ENCODE results near the gene FOXD1. TPM values are rescaled to one million over a fixed set of nuclear protein-coding genes. Genes with fewer than 3 reads are reported as not detected.

Gene FOXD1
- total and polyA plus RNA-seq, 2 of the 4 experiments (the other 2 are of a cell fraction) = 3.2 to 23.1 TPM

DNA sequence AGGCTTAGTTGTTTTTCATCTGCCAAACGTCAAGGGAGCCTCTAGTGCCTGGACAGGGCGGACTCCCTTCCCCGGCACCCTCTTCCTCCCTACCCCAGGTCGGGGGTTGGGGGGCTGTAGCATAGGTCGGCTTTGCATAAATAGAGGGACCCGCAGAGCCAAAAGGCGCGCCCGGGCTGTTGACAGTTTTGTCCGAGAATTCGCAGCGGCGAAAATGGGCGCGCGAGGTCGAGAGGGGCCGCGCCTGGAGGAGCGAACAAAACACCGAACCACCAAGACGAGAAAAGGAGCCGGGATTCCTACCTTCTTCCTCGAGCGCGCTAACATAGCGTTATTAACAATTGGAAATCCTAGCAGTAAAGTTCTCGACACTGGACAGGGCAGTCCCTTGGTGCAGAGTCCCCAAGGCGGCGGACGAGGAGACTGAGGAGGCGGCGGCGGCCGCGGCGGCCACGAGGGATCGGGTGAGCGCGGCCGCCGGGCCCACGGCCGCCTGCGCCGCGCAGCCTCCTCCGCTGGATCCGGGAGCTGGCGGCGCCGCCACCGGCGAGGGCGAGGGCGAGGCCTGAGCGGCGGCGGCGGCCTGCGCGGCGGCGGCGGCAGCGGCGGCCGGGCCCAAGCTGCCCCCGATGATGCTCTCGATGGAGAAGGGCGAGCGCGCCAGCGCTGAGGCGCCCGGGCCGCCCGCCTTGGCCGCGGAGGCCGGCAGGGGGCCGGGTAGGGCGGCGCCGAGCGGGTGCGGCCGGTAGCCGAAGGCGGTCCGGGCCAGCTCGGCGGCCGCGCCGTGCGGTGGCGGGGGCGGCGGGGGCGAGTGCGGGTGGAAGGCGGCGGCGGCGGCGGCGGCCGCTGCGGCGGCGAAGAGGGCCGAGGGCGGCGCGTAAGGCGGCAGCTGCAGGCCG is 1.7 kb downstream of the FOXD1 start:
- H3K27ac ChIP-seq (ENCODE audit: insufficient read depth, low read length) = peak overlapping the region; percentile 97
- peaks cover 4% of the 10 kb centered on the region for H3K9me1 ChIP-seq (ENCODE audit: insufficient read depth, low read length)
- BruUV-seq (replicated peaks) = TSS peak; percentile 73
- dilution Hi-C loops (cut with HindIII; ENCODE audit: low sequenced_read_pairs, unreplicated experiment) = no loop called here
- H2AK5ac ChIP-seq (ENCODE audit: low read depth, low read length) = peak overlapping the region; percentile 36; the same call in 1 of the 2 replicates
- H3K14ac ChIP-seq (replicated peaks; ENCODE audit: low read depth, low read length) = peak overlapping the region; percentile 46
- no peak overlapping the region for H2BK20ac ChIP-seq (ENCODE audit: low read depth, low read length)
- H4K20me1 ChIP-seq (ENCODE audit: insufficient read depth, low read length) = peaks cover 9% of the 10 kb centered on the region; the same call in 1 of the 2 replicates
- 0% methylated on average over 57 of the region's 119 CpGs; no CpG with 5 or more reads in 1 of the 2 experiments for WGBS, 2 experiments (ENCODE audit: extremely low coverage in 2 of 2, insufficient read length in 1 of 2)
- H3K27me3 ChIP-seq (ENCODE audit: control insufficient read depth, insufficient read depth, low read length) = peaks cover 3% of the 10 kb centered on the region
- H3K4ac ChIP-seq (ENCODE audit: low read depth, low read length) = peak overlapping the region; percentile 86
- H2BK15ac ChIP-seq (ENCODE audit: low read depth, low read length) = no peak overlapping the region
- peak overlapping the region; percentile 69 for H3K4me2 ChIP-seq (ENCODE audit: low read depth, low read length)
- H3K9ac ChIP-seq (ENCODE audit: low read depth, low read length) = peak overlapping the region; percentile 99
- H3K23ac ChIP-seq (ENCODE audit: low read depth, low read length) = peak overlapping the region; percentile 94
- H4K8ac ChIP-seq (ENCODE audit: low read depth in 2 of 2, low read length in 2 of 2) = peak overlapping the region; percentile 22 to 82; a peak in 3 of 4 replicates
- peaks cover 16 to 31% of the 10 kb centered on the region in 2 experiments for H3K79me1 ChIP-seq (ENCODE audit: low read depth in 1 of 2, low read length in 2 of 2)
- peak overlapping the region; percentile 47 for H2BK120ac ChIP-seq (ENCODE audit: low read depth, low read length)
- peak overlapping the region; percentile 85 for H2BK5ac ChIP-seq (ENCODE audit: low read depth, low read length, poor library complexity, severe bottlenecking)
- CTCF ChIA-PET = interaction anchor here (2.1 kb wide), 1 partner anchor 231 kb away, joined by 9 read pairs; no protein-coding TSS in a partner anchor
- no peak for DNase-seq
- H3K9me3 ChIP-seq (ENCODE audit: control insufficient read depth, insufficient read depth, low read length) = no peaks in the 10 kb centered on the region
- H3K36me3 ChIP-seq (ENCODE audit: control insufficient read depth, insufficient read depth, low read length) = peaks cover 8% of the 10 kb centered on the region; the same call in 1 of the 2 replicates
- intact Hi-C loops (cut with micrococcal nuclease) = no loop called here
- H3K18ac ChIP-seq (ENCODE audit: low read depth, low read length) = peak overlapping the region; percentile 62
- H3K56ac ChIP-seq (ENCODE audit: extremely low read depth, insufficient read depth, low read length) = peak overlapping the region; percentile 87
- peaks cover 14% of the 10 kb centered on the region; the same call in 1 of the 2 replicates for H3K4me1 ChIP-seq (ENCODE audit: control insufficient read depth, insufficient read depth, low read length)
- POLR2A ChIA-PET (ENCODE audit: unreplicated experiment) = no interaction called here
- peak overlapping the region; percentile 77 for H2AK9ac ChIP-seq (replicated peaks; ENCODE audit: low read depth, low read length, poor library complexity)
- no peak overlapping the region for H4K5ac ChIP-seq (ENCODE audit: low read depth, low read length)
- H4K91ac ChIP-seq (ENCODE audit: insufficient read depth, low read depth, low read length) = 0 out of 2 replicates have a peak overlapping the region, but pooled peaks have one; percentile 45
- TF ChIP-seq RAD21 (IDR thresholded peaks at IDR 0.05; ENCODE audit: low read length) (no peak), MAZ (IDR thresholded peaks at IDR 0.05; ENCODE audit: borderline replicate concordance, low read depth, low read length) (no peak), POLR2A (IDR thresholded peaks at IDR 0.05; ENCODE audit: low read depth, low read length) (no peak), SMC3 (IDR thresholded peaks at IDR 0.05; ENCODE audit: low read depth, low read length) (no peak)
- TF ChIP-seq, protein P1, sequence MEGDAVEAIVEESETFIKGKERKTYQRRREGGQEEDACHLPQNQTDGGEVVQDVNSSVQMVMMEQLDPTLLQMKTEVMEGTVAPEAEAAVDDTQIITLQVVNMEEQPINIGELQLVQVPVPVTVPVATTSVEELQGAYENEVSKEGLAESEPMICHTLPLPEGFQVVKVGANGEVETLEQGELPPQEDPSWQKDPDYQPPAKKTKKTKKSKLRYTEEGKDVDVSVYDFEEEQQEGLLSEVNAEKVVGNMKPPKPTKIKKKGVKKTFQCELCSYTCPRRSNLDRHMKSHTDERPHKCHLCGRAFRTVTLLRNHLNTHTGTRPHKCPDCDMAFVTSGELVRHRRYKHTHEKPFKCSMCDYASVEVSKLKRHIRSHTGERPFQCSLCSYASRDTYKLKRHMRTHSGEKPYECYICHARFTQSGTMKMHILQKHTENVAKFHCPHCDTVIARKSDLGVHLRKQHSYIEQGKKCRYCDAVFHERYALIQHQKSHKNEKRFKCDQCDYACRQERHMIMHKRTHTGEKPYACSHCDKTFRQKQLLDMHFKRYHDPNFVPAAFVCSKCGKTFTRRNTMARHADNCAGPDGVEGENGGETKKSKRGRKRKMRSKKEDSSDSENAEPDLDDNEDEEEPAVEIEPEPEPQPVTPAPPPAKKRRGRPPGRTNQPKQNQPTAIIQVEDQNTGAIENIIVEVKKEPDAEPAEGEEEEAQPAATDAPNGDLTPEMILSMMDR (conservative IDR thresholded peaks at IDR 0.05; ENCODE audit: low read depth, low read length) = no peak
- TF ChIP-seq, protein P2, sequence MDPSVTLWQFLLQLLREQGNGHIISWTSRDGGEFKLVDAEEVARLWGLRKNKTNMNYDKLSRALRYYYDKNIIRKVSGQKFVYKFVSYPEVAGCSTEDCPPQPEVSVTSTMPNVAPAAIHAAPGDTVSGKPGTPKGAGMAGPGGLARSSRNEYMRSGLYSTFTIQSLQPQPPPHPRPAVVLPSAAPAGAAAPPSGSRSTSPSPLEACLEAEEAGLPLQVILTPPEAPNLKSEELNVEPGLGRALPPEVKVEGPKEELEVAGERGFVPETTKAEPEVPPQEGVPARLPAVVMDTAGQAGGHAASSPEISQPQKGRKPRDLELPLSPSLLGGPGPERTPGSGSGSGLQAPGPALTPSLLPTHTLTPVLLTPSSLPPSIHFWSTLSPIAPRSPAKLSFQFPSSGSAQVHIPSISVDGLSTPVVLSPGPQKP (IDR thresholded peaks at IDR 0.05; ENCODE audit: borderline replicate concordance, low read depth, low read length) = no peak
- in situ Hi-C loops (cut with MboI; ENCODE audit: low sequenced_read_pairs) = loop anchor here (5.0 to 10.0 kb wide), 3 partner anchors 140 to 362 kb away; no protein-coding TSS in a partner anchor
- H2AFZ ChIP-seq (replicated peaks; ENCODE audit: low read length, poor library complexity) = peak overlapping the region; percentile 13
- peak overlapping the region; percentile 94 for H3K4me3 ChIP-seq (ENCODE audit: insufficient read depth, low read depth, low read length)
- ATAC-seq (ENCODE audit: low read depth) = peak; percentile 1

Measured in IMR-90 (cell line).